Psoas muscle (tissue), 8 donors: ENCODE results near the gene CACNA1A. TPM values are rescaled to one million over a fixed set of nuclear protein-coding genes. Genes with fewer than 3 reads are reported as not detected.

Experiments
- ATAC-seq, 4 donors: fragments of 200-7000 bp; cut with Tn5 transposase; one replicate each; pipeline ENCODE4 v1.9.1; 2020; ENCODE audit warnings: moderate library complexity in 3 of 4, mild to moderate bottlenecking in 2 of 4
- DNase-seq, 2 donors: peaks; one replicate each; pipeline ENCODE4 v3.0.0-alpha.2; 2020
- H3K27ac ChIP-seq: fragments of 200-600 bp; one replicate; pipeline ENCODE4 v1.8.0; 2022
- H3K27me3 ChIP-seq, 3 donors: fragments of 200-600 bp in 1 of 3; one replicate each; pipeline versions ENCODE4 v1.6.1 to v1.8.0; 2013 to 2022; ENCODE audit warnings: low read length in 2 of 3, mild to moderate bottlenecking in 2 of 3, moderate library complexity in 1 of 3; ENCODE audit not compliant: insufficient read depth in 3 of 3
- H3K36me3 ChIP-seq, 2 donors: fragments of 200-600 bp in 1 of 2; one replicate each; pipeline versions ENCODE4 v1.6.1 to v1.8.0; 2013 to 2022; ENCODE audit warnings: low read depth in 1 of 2, mild to moderate bottlenecking in 1 of 2, moderate library complexity in 1 of 2; ENCODE audit not compliant: insufficient read depth in 1 of 2
- H3K4me1 ChIP-seq: fragments of 200-600 bp; one replicate; pipeline ENCODE4 v1.8.0; 2022
- H3K4me3 ChIP-seq: fragments of 200-600 bp; one replicate; pipeline ENCODE4 v1.8.0; 2022; ENCODE audit warnings: mild to moderate bottlenecking
- H3K9me3 ChIP-seq: fragments of 200-600 bp; one replicate; pipeline ENCODE4 v1.8.0; 2022
- CTCF ChIP-seq: fragments of 200-600 bp; IDR thresholded peaks from one replicate; pipeline ENCODE4 v1.8.0; 2022; ENCODE audit warnings: antibody characterized with exemption
- WGBS, 3 donors: extraction: QIAGEN DNeasy Blood & Tissue Kit; methylation state at CpG; one replicate each; pipeline versions ENCODE4 v1.1.6 to v1.1.7; 2013; 5-methylcytosine and 5-hydroxymethylcytosine counted together
- intact Hi-C, 2 donors: fragments of 100-400 bp; cut with DNase I; formaldehyde crosslinking; loops; one replicate each; pipeline versions ENCODE4 v1.11.0 to v1.14.2; 2022
- polyA plus RNA-seq, 3 donors: library from polyadenylated mRNA; stranded (reverse); fragments of 200-250 nt; gene quantifications; one replicate each; pipeline ENCODE4 v1.2.3, GENCODE V29; 2013
- total RNA-seq, 4 donors: library from RNA; stranded (reverse); fragmentation: NEBNext Ultra II Directional in 2 of 4; extraction: Animal tissue kit (Norgen Biotek cat#: 25700) in 2 of 4; gene quantifications; one replicate each; pipeline versions ENCODE4 v1.2.1 to v1.2.4, GENCODE V29; 2021 to 2023
- donor health status: healthy with polysubstance abuse.
- donor health status: DM: no; HTN: no; CAD: no; lungs with moderate emphysema.
- donor health status: Bipolar disorder and iron deficiency.
- donor health status: healthy.
- donor health status: DM: yes; HTN: yes; CAD: no.
- donor health status: DM: no; HTN: no; CAD: no.
- donor health status: DM: no; HTN: no; CAD: no.
- donor health status: DM: yes; HTN: yes; CAD: no.

Gene CACNA1A
- total and polyA plus RNA-seq, 7 donors, result 0.14 to 0.60 (median 0.36) TPM

GRCh38 chr19:13286195-13286985, 219.9 kb downstream of the CACNA1A start:
- peaks cover 0 to 13% (median 5%) of the 10 kb centered on the region in 3 donors for H3K27me3 ChIP-seq
- DNase-seq (no peak), ATAC-seq (no peak)
- WGBS, 3 donors, result 78 to 84% (median 84%) methylated on average over 31 of the region's 31 CpGs
- TF ChIP-seq CTCF, result no peak
- no peaks in the 10 kb centered on the region for H3K9me3 ChIP-seq
- H3K4me3 ChIP-seq, result no peak overlapping the region
- intact Hi-C loops, result no loop called here
- no peak overlapping the region for H3K27ac ChIP-seq
- H3K36me3 ChIP-seq, result no peaks in the 10 kb centered on the region
- no peaks in the 10 kb centered on the region for H3K4me1 ChIP-seq

- Histone ChIP-seq H3K4me3 (no peak overlapping the region), H3K36me3 (no peaks in the 10 kb centered on the region), H3K9me3 (no peaks in the 10 kb centered on the region), H3K4me1 (no peaks in the 10 kb centered on the region), H3K27ac (no peak overlapping the region), H3K27me3 (peaks cover 0 to 13% (median 5%) of the 10 kb centered on the region in 3 donors)
- no peak for ATAC-seq
- no peak for TF ChIP-seq CTCF
- DNase-seq, result no peak
- intact Hi-C loops, result no loop called here
- 44 to 54% (median 44%) methylated on average over 11 to 13 of the region's 13 CpGs for WGBS, 3 donors
Measured at GRCh38 chr19:13284929-13285928, 221.1 kb downstream of the CACNA1A start.

- intact Hi-C loops, result no loop called here
- H3K4me1 ChIP-seq, result no peaks in the 10 kb centered on the region
- no peaks in the 10 kb centered on the region for H3K36me3 ChIP-seq
- TF ChIP-seq CTCF, result no peak
- H3K9me3 ChIP-seq, result no peaks in the 10 kb centered on the region
- no peak overlapping the region for H3K27ac ChIP-seq
- no peak for DNase-seq
- no peak overlapping the region for H3K4me3 ChIP-seq
- peaks cover 0 to 13% (median 5%) of the 10 kb centered on the region in 3 donors for H3K27me3 ChIP-seq
- WGBS, 3 donors, result 36 to 71% (median 42%) methylated on average over 1 of the region's 1 CpG
- ATAC-seq, result no peak
Measured at GRCh38 chr19:13283871-13284270, 222.4 kb downstream of the CACNA1A start.

- intact Hi-C loops, result no loop called here
Measured at GRCh38 chr19:13282486-13283065, 223.7 kb downstream of the CACNA1A start.

More at GRCh38 chr19:13282486-13283065, 223.7 kb downstream of the CACNA1A start:
- ATAC-seq (no peak), DNase-seq (no peak)
- peaks cover 0 to 18% (median 5%) of the 10 kb centered on the region in 3 donors for H3K27me3 ChIP-seq
- TF ChIP-seq CTCF, result no peak
- H3K4me3 ChIP-seq, result no peak overlapping the region
- no peaks in the 10 kb centered on the region for H3K36me3 ChIP-seq
- 59 to 68% (median 63%) methylated on average over 8 of the region's 8 CpGs for WGBS, 3 donors
- no peaks in the 10 kb centered on the region for H3K4me1 ChIP-seq
- no peak overlapping the region for H3K27ac ChIP-seq
- no peaks in the 10 kb centered on the region for H3K9me3 ChIP-seq
